Activated CD8-positive, alpha-beta memory T cell treated with anti-CD3 and anti-CD28 coated beads, Interleukin-2, amount 50 U/mL, for 1 hour (primary cell): Measurements from ENCODE around the gene PP2D1.
"Not testable (repeated sequence)": the region's sequence is repeated elsewhere in the genome, so short reads cannot be mapped to it uniquely, and the experiment has no call there.

Experiments used
- DNase-seq: peaks from one replicate; pipeline ENCODE4 v3.0.0-alpha.2; 2020; ENCODE audit errors: extremely low read depth

PP2D1 gene

DNA sequence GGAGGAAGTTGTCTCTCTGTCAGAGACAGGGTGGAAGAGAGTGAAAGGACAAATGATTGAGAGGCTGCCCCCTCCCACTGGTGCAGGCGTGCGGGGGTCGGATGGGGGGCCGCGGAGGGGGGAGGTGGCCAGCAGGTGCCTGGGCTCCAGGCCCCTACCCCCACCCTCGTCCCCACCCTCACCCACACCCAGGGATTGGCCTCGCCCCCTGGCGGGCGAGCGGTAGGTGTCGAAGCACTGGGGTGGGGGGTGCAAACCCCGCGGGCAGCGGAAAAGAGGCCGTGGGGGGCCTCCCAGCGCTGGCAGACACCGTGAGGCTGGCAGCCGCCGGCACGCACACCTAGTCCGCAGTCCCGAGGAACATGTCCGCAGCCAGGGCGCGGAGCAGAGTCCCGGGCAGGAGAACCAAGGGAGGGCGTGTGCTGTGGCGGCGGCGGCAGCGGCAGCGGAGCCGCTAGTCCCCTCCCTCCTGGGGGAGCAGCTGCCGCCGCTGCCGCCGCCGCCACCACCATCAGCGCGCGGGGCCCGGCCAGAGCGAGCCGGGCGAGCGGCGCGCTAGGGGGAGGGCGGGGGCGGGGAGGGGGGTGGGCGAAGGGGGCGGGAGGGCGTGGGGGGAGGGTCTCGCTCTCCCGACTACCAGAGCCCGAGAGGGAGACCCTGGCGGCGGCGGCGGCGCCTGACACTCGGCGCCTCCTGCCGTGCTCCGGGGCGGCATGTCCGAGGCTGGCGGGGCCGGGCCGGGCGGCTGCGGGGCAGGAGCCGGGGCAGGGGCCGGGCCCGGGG is 27.9 kb upstream of the PP2D1 start, which contains the start of gene KAT2B:
KAT2B (plus strand) TSS at position 682 of the 783 bp plus-strand sequence; CDS start at position 714, 32 bp downstream.
- DNase-seq: peak; percentile 48

DNA sequence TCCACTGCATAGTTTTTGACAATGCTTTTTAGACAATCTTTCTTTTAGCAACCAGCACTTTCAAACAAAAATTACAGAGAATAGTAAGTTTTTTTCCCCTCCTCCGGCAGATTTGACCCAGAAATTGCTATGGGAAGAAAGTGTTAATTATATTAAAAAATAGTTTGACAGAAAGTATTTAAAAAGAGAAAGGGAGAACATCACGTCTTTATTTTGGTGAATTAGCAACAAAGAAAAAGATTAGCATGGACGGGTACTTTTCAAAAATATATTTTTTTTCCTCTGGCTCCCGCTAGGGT is 27.4 kb upstream of the PP2D1 start:
- DNase-seq: no peak

DNA sequence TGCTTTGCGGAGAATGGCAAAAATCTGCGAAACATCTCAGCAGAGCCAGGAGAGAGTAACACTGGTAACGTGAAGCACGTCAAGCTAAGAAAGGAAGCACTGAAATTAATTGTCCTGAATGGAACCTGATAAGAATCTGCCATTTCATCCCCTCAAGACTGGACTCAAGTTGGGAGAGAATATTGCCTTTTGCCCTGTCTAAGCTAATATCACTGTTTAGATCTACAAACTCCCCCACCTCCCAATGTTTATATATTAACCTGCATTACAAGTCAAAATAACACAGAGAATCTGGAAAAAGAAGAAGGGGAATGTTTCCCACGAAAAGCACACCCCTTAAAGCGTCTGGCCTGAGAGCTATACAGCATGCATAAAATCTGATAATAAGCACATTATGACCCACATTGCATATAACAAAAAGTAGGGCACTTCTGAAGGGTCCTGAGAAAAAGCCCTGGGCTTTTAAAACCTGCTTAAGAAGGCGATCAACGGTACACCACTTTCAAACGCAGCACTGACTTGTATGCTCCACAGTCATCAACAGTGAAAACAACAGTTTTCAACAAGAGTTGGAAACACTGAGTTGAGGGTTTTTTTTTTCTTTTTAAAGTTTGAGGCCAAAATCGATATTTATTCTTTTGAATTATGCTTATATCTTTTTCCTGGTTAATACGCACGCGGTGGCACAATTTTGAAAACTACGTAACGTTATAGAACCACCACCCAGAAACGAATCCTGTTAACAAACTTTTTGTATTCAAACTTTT is 26.8 kb upstream of the PP2D1 start:
- no peak for DNase-seq

DNA sequence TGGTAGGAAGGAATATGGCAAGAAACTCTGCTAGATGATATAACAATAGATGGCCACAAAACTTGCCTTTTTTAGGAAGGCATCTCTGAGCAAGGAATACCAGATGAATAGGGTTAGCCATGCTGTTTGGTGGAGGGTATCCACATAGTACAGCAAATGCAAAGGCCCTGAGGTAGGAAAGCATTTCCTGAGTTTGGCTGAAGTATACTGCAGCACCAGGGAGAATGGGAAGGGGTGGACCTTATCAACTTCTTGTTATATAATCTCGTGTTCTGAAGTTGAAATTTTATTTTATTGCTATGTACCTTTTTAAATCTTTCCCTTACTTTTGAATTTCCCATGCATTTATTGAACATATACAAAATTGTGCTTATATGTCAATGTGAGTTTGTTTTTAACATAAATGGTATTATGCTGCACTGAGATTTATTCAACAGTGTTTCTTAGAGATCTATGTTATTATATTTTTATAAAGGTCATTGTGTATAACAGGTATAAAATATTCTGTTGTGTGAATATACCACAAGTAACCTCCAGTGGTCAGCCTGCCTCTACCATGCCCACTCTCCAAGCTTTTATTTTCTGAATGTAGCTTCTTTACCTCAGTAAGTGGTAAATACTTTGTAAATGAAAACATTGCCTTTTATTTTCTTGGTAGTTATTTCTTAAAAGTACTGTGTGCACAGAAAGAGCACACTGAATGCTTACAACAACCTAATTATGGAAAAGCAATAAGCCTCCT is 25.4 kb upstream of the PP2D1 start:
- no peak for DNase-seq

DNA sequence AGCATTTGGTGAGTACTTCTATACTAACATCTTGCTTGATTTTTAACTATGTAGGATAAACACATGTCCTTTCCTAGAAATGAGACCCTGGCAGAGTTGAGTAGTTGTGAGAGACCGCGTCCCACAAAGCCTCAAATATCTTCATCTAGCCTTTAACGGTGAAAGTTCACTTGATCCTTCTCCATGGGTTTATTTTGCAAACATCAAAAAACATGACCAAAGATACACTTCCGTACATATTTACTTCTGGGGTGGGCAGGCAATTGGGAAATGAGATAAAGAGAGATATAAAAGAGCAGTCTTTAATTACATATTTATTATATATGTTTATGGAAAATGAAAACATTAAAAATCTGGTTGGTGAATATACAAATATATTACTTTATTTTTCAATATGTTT is 23.0 kb upstream of the PP2D1 start:
- no peak for DNase-seq

DNA sequence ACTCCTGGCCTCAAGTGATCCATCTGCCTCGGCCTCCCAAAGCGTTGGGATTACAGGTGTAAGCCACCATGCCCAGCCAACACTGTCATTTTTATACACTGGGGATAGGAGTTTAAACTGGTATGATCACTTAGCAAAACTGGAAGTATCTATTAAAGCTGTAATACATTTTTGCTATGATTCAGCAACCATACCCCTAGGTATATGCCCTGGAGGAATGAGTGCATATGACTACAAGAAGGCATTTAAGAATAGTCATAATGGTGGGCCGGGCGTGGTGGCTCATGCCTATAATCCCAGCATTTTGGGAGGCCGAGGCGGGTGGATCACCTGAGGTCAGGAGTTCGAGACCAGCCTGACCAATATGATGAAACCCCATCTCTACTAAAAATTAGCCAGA is 19.9 kb upstream of the PP2D1 start:
- DNase-seq: not testable (repeated sequence)

DNA sequence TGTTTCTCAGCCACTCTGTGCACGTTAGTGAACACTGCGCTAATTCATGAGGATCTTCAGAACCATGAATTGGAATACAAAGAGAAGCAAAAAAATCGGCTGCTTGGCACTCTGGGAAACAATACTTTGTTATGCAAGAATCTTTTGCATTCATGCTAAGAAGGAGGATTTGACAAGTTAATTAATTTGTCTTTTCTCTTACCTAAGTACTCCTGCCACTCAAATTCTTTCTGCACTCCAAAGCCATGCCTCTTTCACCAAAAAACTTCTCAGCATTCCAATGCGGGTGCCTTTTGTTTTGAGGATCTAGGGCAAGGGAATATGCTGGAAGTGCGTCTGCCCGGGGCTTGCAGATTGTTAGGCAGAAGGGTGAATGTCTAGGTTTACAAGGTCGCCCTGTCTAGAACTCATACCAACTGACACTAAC is 16.9 kb upstream of the PP2D1 start:
- DNase-seq: no peak

DNA sequence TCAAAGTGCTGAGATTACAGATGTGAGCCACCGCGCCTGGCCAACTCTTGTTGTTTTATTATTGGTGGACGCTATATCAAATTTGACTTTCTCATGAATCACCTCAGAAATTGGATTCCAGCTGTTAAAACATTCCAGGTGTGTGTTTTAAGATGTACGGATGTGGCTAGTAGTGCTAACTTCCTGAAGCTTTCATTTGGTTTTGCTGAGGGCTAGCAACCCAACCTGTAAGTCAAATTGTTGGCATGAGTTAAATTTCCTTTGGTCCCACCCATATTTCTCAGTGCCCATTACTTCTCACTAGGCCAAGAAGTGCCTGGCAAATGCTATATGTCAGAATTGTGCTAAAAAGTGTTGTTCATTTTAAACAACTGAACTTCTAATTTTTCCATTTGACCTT is 15.1 kb upstream of the PP2D1 start:
- DNase-seq: no peak

DNA sequence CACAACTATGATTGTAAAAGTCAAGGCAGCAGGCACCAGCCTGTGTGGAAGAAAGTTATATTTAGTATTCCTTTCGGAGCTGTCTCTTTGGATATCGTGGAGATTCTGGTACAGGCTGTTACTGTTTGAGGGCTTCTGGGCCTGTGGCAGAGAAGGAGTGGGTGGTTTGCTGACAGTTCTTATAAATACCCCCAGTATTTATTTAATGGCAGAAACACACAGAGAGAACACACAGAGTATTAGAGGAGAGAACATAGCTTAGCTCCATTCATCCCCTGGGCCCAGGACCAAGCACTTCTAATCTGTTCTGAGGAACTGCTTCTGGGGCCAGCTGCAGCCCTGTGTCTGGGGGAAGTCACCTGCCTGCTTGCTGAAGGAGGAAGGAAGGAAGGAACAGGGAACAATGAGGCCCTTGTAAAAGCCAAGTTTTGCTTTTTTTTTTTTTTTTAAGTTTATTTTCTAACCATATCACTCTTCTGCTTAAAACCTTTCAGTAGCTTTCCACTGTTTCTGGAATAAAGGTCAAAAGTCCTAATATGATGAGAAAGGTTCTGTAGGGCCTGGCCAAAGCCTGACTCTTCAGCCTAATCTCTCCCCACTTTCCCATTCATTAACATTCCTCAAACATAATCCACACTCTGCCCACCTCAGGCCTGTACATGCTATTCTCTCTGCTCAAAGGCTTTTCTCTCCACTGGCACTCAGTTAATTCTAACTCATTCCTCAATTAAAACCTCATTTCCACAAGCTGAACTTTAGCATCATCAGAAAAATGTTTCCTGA is 11.8 kb upstream of the PP2D1 start:
- DNase-seq: no peak

DNA sequence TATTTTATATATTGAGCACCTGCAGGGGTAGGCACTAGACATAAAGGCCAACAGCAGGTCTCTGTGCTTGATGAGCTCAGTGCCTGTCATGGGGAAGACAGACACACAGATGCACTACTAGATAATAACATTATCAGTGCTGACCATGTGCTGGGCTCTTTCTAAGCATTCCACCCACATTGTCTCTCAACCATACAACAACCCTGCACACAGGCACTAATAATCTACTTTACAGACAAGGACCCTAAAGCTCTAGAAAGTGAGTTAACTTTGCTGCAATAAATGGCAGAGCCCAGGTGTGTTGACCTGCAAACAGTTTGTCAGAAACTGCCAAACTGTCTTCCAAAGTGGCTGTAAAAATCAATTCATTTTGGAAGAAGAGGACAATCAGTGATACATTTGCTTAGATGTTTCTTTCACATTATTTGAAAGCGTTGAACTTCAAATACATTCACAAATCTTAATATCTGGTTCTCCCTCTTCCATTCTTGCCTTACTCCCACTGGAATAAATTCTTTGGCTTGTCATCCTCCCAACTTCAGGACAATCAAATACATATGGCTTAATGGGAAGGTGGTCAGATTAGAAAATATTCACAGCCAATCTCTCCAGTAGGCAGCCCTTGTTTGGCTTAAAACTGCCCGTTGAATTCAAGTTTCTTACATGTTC is 11.0 kb upstream of the PP2D1 start:
- no peak for DNase-seq

DNA sequence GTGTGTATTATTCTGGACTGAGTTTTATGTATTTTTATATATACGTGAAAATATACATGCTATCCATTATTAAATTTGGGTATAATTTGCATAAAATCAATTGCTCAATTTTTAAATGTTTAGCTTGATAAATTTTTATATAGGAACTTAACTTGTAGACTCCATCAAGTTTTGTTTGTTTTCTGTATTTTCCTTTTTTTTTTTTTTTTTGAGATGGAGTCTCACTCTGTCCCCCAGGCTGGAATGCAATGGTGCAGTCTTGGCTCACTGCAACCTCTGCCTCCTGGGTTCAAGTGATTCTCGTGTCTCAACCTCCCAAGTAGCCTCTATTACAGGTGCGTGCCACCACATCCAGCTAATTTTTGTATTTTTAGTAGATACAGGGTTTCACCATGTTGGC is 4.0 kb upstream of the PP2D1 start:
- DNase-seq: not testable (repeated sequence)

DNA sequence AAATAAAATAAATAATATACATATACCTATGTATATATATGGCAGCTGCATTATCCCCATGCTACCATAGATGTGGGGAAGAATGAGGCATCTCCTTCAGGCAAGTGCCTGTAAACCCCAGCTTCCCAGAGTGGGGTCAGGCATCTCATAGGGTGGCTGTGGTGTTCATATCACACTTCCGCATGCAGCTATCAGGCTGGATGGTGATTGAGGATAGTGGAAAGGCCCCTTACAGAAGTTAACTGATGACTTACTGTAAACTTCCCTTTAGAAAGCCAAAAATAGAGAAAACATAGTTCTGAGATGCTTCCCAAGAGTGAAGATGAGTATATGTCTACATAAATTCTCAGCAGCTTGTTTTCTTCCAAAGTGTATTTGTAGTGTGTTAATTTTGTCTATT is 3.5 kb upstream of the PP2D1 start:
- DNase-seq: no peak

DNA sequence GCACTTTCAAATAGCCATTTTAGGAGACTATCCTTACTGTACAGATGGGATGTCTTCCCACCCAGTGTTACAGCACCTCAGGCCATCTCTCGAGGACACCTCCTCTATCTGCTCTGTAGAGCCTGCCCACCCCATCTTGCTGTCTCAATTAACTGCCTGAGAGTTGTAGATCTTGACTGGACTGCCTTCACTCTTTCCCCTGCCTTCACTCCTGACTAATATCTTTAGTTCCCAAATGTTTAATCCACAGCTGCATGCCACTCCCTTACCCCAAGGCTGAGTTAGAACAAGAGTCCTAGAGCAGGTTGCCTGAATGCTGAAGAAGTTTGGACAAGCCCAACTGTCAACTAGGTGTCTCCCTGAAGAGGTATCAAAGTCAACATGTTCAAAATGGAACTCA is 1.3 kb upstream of the PP2D1 start:
- DNase-seq: no peak

DNA sequence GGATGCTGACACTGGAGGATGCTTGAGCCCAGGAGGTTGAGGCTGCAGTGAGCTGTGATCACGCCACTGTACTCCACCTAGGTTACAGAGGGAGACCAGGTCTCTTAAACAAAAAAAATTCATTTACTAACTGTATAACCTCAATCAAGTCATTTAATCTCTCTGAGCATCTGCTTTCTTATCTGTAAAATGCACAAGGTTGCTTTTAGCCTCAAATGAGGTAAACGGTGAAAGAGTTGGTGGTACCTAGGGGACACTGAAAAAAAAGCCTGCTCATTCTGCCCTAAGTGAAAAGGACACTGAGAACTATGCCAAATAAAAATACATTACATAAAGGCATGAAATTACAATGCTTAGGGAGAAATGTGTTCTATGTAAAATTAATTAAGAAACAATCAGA is 3.4 kb downstream of the PP2D1 start:
- no peak for DNase-seq

DNA sequence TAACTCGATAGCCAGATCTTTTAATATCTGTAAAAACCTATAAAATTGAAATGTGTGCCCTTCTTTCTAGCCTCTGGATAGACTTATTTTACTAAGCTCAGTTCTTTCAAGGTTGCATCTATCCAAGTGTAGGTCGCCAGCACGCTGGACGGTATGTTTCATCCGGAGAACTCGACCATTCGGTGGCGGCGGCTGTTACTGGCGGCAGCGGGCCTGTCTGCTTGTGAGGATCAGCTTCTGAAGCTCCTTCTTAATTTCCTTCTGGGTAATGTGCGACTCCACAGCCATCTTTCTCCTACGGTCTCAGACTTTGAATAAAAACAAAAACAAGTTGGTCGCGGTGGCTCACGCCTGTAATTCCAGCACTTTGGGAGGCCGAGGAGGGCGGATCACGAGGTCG is 4.1 kb downstream of the PP2D1 start:
- DNase-seq: no peak

DNA sequence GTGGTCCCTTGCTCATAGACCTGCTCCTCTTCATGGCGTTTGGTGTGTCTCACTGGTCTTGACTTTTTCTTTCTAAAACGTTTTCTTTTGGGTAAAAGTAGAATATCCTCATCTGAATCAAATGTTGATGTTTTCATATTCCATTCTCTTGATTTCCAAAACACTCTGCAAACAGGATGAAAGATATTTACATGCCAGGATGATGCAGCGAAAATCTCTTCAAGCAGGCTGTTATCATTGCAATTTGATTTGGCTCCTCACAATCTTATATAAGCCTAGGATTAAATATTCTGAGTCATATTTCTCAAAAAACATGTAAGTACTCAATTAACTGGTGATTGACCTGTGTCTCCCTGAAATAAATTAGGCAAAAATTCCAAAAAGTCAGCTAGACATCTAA is 10.1 kb downstream of the PP2D1 start:
- no peak for DNase-seq

DNA sequence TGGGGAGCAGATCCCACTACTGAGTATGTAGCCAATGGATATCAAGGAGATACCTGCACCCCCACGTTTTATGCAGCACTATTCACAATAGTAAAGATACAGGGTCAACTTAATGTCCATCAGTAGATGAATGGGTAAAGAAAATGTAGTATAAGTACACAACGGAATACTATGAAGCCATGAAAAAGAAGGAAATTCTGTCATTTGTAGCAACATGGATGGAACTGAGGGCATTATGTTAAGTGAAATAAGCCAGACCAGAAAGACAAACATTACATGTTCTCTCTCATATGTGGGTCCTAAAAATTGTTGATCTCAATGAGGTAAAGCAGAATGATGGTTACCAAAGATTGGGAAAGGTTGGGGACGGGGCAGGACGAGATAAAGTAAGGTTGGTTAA is 14.6 kb downstream of the PP2D1 start:
- no peak for DNase-seq

DNA sequence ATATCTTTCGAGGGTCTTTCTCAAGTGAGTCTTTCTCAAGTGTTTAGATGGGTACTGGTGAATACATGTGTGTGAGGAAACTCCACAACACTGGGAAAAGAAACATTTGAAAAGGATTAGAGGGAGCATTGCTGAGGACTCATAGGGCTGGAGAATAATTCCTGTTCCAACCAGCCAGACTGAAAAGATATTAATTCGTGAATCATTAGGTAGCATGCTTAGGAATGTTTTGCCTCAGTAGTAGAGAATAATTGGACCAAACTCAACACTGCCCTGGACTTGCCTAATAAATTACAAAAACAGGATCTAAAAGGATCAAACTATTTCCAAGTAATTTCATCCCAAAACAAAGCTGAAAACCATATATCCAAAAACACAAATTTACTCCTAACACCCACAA is 17.3 kb downstream of the PP2D1 start:
- no peak for DNase-seq

DNA sequence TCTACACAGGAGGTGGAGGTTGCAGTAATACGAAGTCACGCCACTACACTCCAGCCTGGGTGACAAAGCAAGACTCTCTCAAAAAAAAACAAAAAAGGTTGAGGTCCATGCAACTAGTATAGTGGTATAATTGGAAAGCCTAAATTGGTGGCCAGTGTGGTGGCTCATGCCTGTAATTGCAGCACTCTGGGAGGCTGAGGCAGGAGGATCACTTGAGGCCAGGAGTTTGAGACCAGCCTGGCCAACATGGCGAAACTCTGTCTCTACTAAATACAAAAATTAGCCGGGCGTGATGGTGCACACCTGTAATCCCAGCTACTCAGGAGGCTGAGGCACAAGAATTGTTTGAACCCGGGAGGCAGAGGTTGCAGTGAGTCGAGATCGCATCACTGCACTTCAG is 23.2 kb downstream of the PP2D1 start:
- not testable (repeated sequence) for DNase-seq

DNA sequence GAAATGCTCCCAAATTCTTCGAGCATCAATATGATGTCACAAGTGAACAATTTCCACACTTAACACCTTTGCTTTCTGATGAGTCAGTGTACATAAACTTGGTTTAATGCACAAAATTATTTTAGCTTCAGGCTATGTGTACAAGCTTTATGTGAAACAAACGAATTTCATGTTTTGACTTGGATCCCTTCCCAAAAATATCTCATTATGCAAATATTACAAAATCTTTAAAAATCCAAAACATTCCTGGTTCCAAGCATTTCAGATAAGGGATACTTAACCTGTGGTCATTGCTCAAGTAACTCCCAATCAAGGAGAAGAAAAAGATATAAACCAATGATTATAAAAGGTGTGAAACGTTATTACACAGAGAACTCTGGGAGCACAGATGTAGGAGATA is 40.0 kb downstream of the PP2D1 start:
- no peak for DNase-seq

DNA sequence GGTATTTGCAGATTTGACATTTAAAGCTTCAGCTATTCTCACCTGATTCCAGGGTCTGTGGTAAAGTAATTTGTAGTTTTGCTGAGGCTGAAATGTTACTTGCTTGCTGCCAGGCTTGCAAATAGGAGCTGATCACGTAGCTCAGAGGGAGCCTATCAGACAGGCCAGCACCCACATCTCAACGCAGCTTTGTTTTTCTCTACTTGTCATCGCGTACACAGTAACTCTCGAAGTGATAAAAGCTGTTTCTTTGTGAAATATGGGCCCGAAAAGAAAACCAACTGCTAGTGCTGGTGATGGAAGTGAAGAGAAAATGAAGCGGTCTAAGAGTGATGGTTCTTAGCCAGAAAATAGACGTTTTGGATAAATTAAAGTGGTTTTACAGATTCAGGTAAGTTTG is 41.7 kb downstream of the PP2D1 start:
- DNase-seq: no peak
